GM18907 (cell line): ENCODE measurements around the gene PDE4B.
"Not testable (repeated sequence)": the region's sequence is repeated elsewhere in the genome, so short reads cannot be mapped to it uniquely, and the experiment has no call there.

Experiments used
- ATAC-seq: cut with Tn5 transposase; IDR thresholded peaks from one replicate; pipeline ENCODE4 v1.9.1; 2021; ENCODE audit warnings: mild to moderate bottlenecking, moderate library complexity; ENCODE audit not compliant: unreplicated experiment

The PDE4B gene

DNA sequence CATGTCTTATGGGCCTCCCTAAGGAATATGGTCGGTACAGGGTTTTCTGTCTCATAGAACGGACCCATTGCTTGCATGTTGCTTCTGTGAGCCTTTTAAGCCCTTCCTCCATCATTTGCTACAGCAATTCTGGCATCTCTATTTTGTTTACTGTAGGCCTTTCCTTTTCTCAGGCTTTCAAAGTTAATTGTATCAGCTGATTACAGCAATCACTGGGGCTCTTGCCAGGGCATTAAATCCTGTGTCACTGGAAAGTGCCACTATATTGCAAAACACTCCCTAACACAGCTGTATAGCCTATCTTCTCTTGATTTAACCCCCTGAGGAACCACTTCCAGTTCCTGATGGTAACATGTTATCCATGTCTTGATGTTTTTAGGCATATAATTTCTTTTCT is 156.5 kb downstream of the PDE4B start:
- ATAC-seq, result no peak

DNA sequence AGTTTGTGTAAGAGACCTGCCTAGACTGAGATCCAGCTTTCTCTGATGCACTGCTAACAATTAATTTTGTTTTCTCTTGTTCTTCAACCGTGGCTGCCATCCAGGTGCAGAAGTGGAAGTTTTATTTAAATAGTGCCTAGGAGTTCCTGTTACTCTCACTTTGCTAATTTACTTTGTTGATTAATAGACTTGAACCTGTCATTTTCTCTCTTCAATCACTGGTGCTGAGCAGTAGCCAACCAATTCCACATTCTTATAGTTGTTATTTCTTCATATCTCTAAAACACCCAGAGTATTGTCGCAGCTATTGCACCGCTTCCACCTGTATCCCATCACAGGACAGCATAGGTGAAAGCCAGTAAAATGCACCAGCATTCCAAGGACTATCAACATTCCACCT is 157.2 kb downstream of the PDE4B start:
- ATAC-seq, result no peak

DNA sequence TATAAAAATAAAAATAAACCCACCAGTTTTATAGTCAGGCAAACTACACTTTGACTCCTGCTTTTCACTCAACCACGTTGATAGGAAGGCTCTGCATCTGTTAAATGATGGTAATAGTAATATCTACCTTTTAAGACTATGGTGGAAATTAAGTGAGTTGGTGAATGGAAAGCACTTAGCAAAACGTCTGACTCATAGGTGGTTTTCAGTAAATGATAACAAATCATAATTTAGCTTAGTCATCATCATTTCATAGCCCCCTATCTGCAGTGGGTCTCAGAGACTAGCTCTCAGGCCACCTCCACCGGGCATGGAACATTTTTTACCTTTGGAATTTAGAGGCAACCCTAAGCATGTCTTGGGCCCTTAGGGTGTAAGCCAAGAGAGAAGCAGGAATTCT is 160.0 kb downstream of the PDE4B start:
- no peak for ATAC-seq

DNA sequence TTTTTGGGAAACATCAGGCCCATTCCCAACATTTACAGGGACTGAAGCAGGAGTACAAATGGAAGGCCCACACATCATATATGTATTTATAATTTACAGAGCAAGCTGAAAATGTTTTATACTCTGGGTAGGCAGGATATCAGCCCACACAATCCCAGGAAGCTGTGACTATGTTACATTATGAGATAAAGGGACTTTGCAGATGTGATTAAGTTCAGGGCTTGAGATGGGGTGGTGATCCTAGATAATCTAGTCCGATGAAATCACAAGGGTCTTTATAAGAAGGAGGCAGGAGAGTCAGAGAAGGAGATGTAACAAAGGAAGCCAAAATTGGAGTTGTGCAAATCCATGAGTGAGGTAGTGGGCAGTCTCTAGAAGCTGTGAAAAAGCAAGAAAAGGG is 160.5 kb downstream of the PDE4B start:
- ATAC-seq, result no peak

DNA sequence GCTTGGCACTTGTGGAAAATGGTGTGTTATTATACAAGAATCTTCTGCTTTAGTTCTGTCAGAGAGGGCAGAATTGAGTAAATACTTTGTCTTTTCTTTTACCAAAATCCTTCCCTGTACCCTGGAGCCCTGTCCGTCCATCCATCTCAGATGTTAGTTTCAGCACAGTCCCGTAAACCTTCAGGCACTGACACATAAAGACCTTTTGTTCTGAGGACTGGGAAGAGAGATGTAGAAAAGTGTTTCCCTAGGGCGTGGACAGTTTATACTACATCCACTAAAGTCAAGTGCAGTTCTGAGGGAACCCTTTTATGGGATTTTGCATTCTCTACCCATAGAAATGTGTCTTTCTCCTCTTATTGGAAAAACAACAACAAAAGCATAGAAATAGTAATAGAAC is 162.4 kb downstream of the PDE4B start:
- no peak for ATAC-seq

DNA sequence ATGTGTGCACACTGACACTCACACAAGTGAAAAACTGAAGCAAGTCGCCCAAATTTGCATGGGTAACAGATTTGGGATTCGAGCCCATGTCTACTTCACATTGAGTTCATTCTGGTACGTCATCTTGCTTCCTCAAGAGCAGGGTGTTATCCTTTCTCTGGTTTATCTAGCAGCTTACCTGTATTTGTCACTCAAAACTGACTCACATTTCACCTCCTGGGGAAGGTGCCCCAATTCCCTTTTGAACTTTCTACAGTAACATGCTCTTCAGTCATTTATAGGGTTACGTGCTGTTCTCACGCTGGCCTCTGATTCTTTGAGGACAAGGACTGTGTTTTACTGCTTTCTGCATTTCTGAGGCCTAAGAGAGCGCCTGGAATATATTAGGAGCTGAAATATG is 162.8 kb downstream of the PDE4B start:
- ATAC-seq, result no peak

DNA sequence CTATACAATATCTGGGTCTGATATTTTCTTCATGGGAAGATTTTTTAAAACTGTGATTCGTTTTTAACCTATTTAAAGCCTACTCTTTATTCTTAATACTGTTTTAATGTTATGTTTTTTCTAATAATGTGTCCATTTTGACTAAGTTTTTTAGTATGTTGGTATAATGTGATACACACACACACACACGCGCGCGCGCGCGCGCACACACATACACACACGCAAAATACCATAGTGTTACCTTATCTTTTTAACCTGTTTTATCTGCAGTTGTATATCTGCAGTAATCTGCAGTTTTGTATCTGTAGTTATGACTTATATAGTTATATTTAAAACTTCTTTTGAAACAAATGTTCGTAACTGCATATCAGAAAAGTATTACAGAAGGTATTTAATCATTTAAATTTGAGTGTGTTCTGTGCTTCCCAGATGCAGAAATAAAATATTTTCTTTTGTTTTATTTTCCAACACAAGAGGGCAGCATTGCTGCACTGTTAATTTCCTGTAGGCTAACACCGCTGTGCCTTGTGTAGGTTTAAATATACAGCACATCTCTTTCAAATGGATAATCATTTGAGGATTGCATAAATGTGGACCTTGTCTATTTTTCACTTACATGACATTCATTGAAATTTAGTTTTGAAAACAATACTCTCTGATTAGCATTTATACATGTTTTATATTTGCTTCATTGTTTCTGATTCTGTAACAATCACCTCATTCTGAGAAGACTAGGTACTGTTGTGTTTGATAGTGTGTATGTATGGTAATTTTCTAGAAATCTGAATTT is 166.1 kb downstream of the PDE4B start:
- peak; percentile 57 for ATAC-seq

DNA sequence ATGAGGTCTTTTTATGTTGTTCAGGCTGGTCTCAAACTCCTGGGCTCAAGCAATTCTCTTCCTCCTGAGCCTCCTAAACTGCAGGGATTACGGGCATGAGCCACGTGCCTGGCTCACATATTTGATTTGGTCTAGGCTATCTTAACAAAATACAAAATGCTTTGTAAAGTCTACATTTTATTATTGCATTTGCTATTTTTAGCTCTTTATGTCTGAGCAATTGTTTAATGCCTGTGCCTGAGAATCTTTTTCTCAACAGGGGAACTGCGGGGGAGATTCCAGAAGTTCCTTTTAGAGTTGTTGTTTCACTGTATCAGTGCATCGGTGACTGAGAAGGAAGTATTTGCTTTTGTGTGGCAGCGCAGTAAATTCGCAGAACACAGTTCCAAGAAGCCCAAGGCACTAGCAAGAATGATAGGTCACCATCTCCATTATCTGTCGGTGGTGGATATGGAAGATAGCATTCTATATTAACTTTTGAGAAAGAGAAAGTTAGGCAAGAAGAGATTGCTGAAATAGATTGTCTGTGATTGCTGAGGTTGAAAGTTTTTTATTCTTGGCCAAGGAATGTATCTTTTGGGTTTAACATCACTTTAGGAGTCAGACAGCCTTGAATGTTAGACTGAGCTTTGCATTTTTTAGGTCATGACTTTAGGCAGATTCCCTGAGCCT is 167.3 kb downstream of the PDE4B start:
- ATAC-seq, result no peak

DNA sequence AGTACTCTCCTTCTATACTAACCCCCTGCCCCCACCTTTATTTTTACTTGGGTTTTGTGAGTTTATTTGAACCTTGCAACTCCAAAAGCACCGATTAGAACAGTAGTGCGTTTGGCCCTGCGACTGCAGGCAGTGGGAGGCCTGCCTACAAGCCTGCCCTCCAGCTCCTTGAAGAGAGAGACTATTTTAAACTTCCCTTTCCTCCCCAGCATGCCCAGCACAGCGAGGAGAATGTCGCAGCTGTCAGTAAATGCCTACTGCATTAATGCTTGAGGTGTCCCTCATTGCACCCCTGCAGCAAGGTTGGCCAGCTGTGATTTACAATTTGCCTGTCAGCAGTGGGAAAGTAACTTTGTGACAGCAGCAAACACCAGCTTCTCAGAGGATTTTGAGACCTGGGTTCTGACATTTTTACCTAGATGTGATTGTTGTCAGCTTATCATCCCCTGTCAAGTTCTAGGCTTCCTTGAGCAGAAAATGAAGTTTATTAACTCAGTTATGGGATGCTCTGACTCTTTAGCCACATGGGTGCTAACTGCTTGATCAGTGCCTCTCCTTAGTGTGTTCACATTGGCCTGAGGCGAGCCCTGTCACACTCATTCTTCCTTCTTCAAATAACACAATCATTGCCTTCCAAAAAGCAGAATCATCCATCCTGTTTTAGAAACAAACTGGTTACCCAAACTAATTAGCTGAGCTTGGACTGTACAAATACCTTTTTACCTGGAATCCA is 170.6 kb downstream of the PDE4B start:
- no peak for ATAC-seq

DNA sequence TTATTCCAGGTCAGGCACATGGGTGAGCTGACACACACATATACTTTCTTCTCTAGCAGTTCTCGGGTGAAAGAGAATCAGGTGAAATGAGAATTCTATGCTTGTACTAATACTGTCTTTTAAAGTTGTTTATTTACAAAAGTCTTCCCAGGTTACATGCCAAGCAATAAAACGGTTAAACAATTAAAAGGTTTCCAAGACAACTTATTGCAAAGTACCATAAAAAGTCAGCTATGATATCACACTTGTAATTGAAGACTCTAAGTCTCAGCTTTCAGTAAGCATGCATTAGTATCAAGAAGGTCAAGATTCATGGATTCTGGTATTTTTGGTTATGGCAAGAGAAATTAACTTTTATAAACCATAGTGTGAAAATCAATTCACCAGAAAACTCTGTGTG is 171.4 kb downstream of the PDE4B start:
- ATAC-seq, result no peak

DNA sequence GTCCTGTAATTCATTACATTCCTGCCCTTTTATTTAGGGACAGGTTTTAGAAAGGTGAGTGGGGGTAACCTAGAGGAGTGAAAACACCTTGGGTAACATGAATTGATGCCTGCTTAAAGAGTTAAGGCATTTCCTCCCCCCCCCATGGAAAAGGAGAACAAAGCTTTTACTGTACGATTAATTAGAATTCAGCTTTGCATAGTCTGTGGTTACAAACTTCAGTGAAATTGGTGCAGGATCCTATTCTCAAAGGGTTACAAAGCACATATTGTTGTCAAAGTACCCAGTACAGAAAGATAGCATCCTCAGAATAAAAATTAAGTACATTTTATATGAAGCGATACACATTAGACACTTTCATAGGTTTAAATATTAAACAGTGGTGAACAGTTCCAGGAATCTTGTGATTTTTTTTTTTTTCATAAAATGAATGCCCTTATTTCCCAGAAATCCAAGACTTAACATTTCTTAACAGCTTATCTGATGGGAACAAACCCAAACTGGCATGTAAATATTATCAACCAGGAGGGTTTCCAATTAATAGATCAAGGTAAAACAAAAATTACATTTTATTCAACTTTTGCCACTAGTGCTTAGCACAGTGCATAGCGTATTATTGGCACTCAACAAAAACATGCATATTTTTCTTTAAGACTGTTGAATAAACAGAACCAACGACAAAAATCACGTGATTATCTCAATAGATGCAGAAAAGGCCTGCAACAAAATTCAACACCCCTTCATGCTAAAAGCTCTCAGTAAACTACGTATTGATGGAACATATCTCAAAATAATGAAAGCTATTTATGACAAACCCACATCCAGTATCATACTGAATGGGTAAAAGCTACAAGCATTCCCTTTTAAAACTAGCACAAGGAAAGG is 172.7 kb downstream of the PDE4B start:
- ATAC-seq, result no peak

DNA sequence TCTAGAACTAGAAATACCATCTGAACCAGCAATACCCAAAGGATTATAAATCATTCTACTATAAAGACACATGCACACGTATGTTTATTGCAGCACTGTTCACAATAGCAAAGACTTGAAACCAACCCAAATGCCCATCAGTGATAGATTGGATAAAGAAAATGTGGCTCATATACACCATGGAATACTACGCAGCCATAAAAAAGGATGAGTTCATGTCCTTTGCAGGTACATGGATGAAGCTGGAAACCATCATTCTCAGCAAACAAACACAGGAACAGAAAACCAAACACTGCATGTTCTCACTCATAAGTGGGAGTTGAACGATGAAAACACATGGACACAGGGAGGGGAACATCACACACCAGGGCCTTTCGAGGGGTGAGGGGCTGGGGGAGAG is 174.8 kb downstream of the PDE4B start:
- not testable (repeated sequence) for ATAC-seq

DNA sequence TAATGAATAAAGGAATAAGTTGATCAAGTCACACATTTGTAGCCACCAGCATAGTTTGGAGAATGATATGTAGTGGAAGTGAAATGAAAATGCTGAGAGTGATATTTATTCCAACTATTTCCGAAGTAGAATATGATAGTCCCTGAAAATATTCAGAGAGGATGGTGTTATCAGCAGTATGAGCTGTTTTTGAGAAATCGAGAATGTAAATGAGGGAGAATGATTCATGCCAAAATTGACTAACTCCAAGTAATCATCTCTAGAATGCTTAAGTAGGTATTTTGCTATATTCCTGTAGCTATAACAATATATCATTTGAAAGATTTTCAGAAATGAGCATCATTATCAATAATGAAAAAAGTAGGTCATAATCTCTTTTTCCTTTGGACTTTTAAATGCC is 178.9 kb downstream of the PDE4B start:
- no peak for ATAC-seq

DNA sequence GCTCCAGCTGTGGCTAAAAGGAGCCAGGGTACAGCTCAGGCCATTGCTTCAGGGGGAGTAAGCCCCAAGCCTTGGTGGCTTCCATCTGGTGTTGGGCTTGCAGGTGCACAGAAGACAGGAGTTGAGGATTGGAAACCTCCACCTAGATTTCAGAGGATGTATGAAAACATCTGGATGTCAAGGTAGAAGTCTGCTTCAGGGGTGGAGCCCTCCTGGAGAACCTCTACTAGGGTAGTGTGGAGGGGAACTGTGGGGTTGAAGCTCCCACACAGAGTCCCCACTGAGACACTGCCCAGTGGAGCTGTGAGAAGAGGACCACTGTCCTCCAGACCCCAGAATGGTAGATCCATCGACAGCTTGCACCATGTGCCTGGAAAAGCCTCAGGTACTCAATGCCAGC is 183.0 kb downstream of the PDE4B start:
- ATAC-seq, result no peak

DNA sequence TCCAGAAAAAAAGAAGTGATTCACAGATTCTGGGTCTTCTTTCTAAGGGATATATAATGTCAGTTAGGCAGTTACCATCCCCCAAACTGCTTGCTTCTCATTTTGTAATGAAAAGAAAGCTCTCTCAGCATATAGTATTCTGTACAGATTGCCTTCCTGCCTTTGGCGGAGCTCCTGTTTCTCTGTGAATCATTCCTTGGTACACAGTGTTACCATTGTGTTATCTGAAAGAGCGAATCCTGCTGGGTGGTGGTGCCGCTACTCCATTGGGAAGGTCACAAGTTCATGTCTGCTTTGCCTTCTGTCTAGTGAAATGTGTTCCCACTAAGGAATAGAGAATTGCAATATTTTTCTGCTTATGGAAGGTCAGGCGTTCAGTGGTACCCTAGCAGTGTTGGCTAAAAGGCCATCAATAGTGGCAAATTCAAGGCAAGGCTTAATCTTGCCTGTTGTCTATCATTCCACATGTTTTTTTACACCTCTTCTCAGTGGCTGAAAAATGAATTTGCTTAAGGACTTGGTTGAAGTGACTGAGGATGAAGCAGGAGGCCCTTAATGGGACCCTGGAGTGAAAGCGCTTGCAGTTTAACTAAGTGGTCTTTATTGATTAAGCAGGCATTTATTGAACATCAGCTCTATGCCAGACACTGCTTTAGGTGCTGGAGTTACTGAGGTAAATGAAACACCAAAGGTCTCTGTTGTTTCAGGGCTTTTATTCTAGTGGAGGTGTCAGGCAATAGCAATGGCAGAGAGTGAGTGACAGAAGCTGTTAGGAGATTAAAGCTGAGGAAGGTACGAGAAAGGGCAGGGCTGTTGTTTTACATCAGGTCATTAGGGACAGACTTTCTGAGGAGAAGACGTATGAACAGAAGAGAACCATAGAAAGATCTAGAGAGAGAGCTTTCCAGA is 186.7 kb downstream of the PDE4B start:
- no peak for ATAC-seq

DNA sequence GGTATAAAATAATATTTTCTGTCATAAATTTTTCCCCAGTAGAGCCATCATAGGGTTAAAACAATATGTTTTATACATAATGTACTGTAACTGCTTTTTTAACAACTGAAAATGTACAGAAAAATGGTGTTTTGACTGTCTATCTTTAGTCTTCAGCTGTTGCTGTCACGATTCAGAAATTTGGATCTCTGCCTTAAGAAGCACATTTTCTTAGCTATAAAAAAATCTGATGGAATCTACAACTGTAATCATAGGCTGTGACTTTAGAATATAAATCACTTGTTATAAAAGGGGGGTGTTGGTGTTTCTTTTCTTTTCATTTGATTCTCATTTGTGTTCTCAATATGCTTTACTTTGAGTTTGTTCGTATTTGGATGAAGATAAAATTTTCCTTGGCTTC is 187.5 kb downstream of the PDE4B start:
- no peak for ATAC-seq

DNA sequence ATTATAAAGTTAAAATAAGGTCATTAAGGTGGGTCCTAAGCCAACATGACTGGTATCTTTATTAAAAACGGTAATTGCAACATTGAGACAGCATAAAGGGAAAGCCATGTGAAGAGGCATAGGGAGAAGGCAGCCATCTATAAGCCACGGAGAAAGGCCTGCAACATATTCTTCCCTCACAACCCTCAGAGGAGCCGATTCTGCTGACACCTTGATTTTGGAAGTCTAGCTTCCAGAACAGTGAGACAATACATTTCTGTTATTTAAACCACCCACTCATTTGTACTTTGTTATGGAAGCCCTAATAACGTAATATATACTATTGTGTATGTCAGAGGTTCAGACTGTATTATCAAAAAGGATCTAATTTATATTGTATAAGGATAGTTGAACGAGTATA is 190.8 kb downstream of the PDE4B start:
- ATAC-seq, result no peak

DNA sequence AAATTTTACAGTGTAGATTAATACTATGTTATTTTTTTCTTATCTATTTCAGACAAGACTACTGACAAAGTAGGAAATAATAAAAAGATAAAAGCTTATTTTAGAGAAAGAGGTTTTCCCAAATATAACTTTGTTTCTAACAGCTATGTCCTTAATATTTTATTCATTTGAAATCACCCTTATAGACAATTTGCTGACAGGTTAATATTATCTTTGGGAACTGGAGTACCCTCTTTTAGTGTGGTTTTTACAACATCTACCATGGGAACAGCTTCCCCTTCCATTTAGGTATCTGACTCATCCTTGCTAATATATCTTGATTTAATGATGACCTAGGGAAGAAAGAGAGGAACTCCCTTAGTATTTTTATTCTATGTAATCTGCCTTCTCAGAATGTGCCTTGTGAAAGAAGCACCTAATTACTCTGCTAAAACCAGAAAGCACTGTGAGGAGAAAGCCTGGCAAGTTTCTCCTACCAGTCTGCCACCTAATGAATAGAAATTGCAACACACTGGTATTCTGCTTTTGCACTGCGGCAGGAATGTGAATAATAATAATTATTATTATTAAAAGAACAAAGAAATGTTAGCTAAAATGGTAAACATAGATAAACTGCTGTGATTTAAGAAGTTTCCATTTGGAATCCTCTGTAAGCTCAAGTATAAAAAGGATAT is 192.8 kb downstream of the PDE4B start:
- no peak for ATAC-seq

DNA sequence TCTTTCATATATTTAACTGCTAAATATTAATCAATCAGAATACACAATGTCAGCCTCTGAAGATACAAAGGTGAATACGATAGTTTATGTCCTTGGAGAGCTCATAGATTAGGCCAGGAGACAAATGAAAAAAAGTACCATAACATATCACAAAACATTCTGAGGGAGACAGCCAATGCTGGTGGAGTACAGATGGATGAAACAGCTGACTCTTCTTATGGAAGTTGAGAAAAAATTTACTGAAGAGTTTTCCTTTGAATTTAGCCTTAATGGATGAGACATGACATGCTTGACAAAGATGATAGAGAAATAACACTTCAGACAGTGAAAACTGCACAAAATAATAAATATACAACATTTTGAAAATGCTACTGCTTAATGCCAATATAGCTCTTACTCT is 193.5 kb downstream of the PDE4B start:
- no peak for ATAC-seq
